DMS 273 (cell line): ENCODE results near the gene ADH1C.
"Not testable (repeated sequence)": the region's sequence is repeated elsewhere in the genome, so short reads cannot be mapped to it uniquely, and the experiment has no call there.

Experiments
- DNase-seq: peaks from one replicate; lab custom pipeline; 2025; ENCODE audit not compliant: unreplicated experiment; lab: John Stamatoyannopoulos, UW

The ADH1C gene

GRCh38 chr4:99359480-99360204 lies 7.1 kb upstream of the ADH1C start:
- DNase-seq: no peak

GRCh38 chr4:99357948-99358347 lies 5.4 kb upstream of the ADH1C start:
- DNase-seq: no peak

GRCh38 chr4:99356992-99357391 lies 4.4 kb upstream of the ADH1C start:
- DNase-seq: no peak

- not testable (repeated sequence) for DNase-seq
Observed at GRCh38 chr4:99356149-99356548, 3.6 kb upstream of the ADH1C start.

- no peak for DNase-seq
Observed at GRCh38 chr4:99351487-99351886, 1.1 kb downstream of the ADH1C start.

GRCh38 chr4:99349338-99349737 lies 3.2 kb downstream of the ADH1C start:
- no peak for DNase-seq

GRCh38 chr4:99342624-99343023 lies 9.9 kb downstream of the ADH1C start:
- DNase-seq: not testable (repeated sequence)

GRCh38 chr4:99341426-99341825 lies 11.1 kb downstream of the ADH1C start:
- DNase-seq: no peak

GRCh38 chr4:99339172-99339571 lies 13.4 kb downstream of the ADH1C start:
- DNase-seq: no peak

- DNase-seq: no peak
Observed at GRCh38 chr4:99336553-99336952, 16.0 kb downstream of the ADH1C start.

- no peak for DNase-seq
Observed at GRCh38 chr4:99334880-99335279, 17.7 kb downstream of the ADH1C start.

GRCh38 chr4:99330648-99331047 lies 21.9 kb downstream of the ADH1C start:
- DNase-seq: no peak

GRCh38 chr4:99329876-99330275 lies 22.7 kb downstream of the ADH1C start:
- DNase-seq: no peak

- peak; percentile 11 for DNase-seq
Observed at GRCh38 chr4:99324979-99325378, 27.6 kb downstream of the ADH1C start.

GRCh38 chr4:99324361-99324760 lies 28.2 kb downstream of the ADH1C start:
- peak; percentile 17 for DNase-seq

GRCh38 chr4:99323756-99324155 lies 28.8 kb downstream of the ADH1C start:
- peak; percentile 94 for DNase-seq

GRCh38 chr4:99321241-99322191 lies 31.0 kb downstream of the ADH1C start, which contains the start of gene ADH1B:
Gene ADH1B (minus strand): TSS chr4:99321401. CDS start chr4:99321331, 70 bp downstream.
- DNase-seq: no peak

- DNase-seq: not testable (repeated sequence)
Observed at GRCh38 chr4:99317811-99318210, 34.7 kb downstream of the ADH1C start.

- no peak for DNase-seq
Observed at GRCh38 chr4:99317354-99317753, 35.2 kb downstream of the ADH1C start.

GRCh38 chr4:99315839-99316238 lies 36.7 kb downstream of the ADH1C start:
- no peak for DNase-seq

- no peak for DNase-seq
Observed at GRCh38 chr4:99314211-99314610, 38.3 kb downstream of the ADH1C start.

GRCh38 chr4:99310389-99310788 lies 42.2 kb downstream of the ADH1C start:
- DNase-seq: no peak
